Gastroesophageal sphincter (tissue), 4 donors: ENCODE data around the gene LSM4. TPM values are rescaled to one million over a fixed set of nuclear protein-coding genes. Genes with fewer than 3 reads are reported as not detected.

Experiments used
- ATAC-seq: fragments of 150-250 bp; one replicate; pipeline ENCODE4 v1.9.1; 2016; ENCODE audit warnings: mild to moderate bottlenecking, moderate library complexity
- H3K27ac ChIP-seq, 4 donors: fragments of 200-600 bp; sonication (generic) in 3 of 4; 1 replicate in 3 of 4; 2 replicates in 1 of 4; pipeline ENCODE4 v1.5.1; 2016 to 2019
- H3K27me3 ChIP-seq: fragments of 200-600 bp; sonication (generic); one replicate; pipeline ENCODE4 v1.5.1; 2019
- H3K36me3 ChIP-seq, 2 donors: fragments of 200-600 bp; sonication (generic); one replicate each; pipeline ENCODE4 v1.5.1; 2019; ENCODE audit warnings: control low read depth in 1 of 2
- H3K4me1 ChIP-seq, 3 donors: fragments of 200-600 bp; sonication (generic); 1 replicate in 2 of 3; 2 replicates in 1 of 3; pipeline ENCODE4 v1.5.1; 2016 to 2019; ENCODE audit warnings: control low read depth in 2 of 3
- H3K4me3 ChIP-seq, 2 donors: fragments of 200-600 bp; sonication (generic); one replicate each; pipeline ENCODE4 v1.5.1; 2019; ENCODE audit warnings: mild to moderate bottlenecking in 1 of 2, moderate library complexity in 1 of 2
- H3K9me3 ChIP-seq, 3 donors: fragments of 200-600 bp; sonication (generic); one replicate each; pipeline ENCODE4 v1.5.1; 2017 to 2019; ENCODE audit warnings: control low read depth in 2 of 3
- EP300 ChIP-seq: sonication (generic); formaldehyde crosslinking; IDR thresholded peaks from one replicate; pipeline ENCODE4 v1.6.1; 2017; ENCODE audit warnings: antibody characterized with exemption, mild to moderate bottlenecking
- POLR2A ChIP-seq, 2 donors: fragments of 450-650 bp; IDR thresholded peaks; one replicate each; pipeline ENCODE4 v1.6.1; 2017; ENCODE audit warnings: antibody characterized with exemption in 2 of 2, mild to moderate bottlenecking in 2 of 2, moderate library complexity in 1 of 2
- POLR2AphosphoS5 ChIP-seq: sonication (generic); formaldehyde crosslinking; IDR thresholded peaks from one replicate; pipeline ENCODE4 v1.6.1; 2017; ENCODE audit warnings: antibody characterized with exemption
- WGBS, 2 donors: methylation state at CpG; one replicate each; pipeline ENCODE4 v1.1.5; 2018; ENCODE audit warnings: low coverage in 1 of 2; 5-methylcytosine and 5-hydroxymethylcytosine counted together
- total RNA-seq, 4 donors: library from RNA; depleted of rRNA; stranded (reverse); fragments of >200 nt; gene quantifications; one replicate each; pipeline ENCODE4 v1.1.0, GENCODE V29; 2016
- TF ChIP-seq, protein P1 (sequence below), 4 experiments: fragments of 200-600 bp in 2 of 4; fragments of 450-650 bp in 2 of 4; sonication (generic) in 1 of 4; IDR thresholded peaks; one replicate each; pipeline ENCODE4 v1.5.1; 2017 to 2019; ENCODE audit warnings: antibody characterized with exemption in 4 of 4, mild to moderate bottlenecking in 2 of 4, moderate library complexity in 2 of 4

The LSM4 gene
- total RNA-seq, 4 donors from 2014 or later, result 81.2 to 116 (median 94.5) TPM

DNA sequence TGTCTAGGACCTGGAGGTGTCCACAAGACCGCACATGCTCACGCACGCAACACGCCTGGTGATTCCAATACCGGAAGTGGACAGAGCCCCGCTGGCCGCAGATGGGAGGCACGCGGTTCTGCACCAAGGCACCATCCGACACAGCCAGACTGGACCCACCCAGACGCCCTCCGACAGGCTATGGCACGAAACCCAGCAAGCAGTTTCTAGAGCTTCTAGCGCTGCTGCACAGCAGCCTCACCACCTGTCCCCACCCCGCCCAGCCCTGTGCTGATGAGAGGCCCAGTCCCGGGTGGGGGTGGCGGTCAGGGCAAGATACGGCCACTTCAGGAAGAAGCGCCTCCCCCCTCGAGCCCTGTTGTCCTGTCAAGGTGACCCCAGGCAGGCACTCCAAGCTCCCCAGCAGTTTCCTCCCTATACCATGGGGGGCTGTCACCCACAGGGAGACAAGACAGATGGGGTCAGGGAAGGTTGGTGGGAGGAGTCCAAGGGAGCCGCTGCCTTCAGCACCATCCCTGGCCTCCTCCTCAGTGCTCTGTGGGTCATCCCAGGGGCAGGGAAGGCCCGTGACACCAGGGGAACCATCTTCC is 11.3 kb downstream of the LSM4 start:
- WGBS, 2 donors, result 60% methylated on average over 1 of the region's 22 CpGs; no CpG with 5 or more reads in 1 of the 2 donors
- H3K4me3 ChIP-seq, result no peak overlapping the region
- no peak for ATAC-seq
- TF ChIP-seq POLR2A (IDR thresholded peaks at IDR 0.05) (no peak), EP300 (no peak), POLR2AphosphoS5 (no peak)
- TF ChIP-seq, protein P1, sequence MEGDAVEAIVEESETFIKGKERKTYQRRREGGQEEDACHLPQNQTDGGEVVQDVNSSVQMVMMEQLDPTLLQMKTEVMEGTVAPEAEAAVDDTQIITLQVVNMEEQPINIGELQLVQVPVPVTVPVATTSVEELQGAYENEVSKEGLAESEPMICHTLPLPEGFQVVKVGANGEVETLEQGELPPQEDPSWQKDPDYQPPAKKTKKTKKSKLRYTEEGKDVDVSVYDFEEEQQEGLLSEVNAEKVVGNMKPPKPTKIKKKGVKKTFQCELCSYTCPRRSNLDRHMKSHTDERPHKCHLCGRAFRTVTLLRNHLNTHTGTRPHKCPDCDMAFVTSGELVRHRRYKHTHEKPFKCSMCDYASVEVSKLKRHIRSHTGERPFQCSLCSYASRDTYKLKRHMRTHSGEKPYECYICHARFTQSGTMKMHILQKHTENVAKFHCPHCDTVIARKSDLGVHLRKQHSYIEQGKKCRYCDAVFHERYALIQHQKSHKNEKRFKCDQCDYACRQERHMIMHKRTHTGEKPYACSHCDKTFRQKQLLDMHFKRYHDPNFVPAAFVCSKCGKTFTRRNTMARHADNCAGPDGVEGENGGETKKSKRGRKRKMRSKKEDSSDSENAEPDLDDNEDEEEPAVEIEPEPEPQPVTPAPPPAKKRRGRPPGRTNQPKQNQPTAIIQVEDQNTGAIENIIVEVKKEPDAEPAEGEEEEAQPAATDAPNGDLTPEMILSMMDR (IDR thresholded peaks at IDR 0.05), result no peak
- peaks cover 0 to 22% (median 19%) of the 10 kb centered on the region in 3 donors for H3K4me1 ChIP-seq
- H3K27ac ChIP-seq, result no peak overlapping the region
- no peaks in the 10 kb centered on the region for H3K9me3 ChIP-seq
- peaks cover 0 to 78% of the 10 kb centered on the region in 2 donors for H3K36me3 ChIP-seq
- H3K27me3 ChIP-seq, result no peaks in the 10 kb centered on the region

DNA sequence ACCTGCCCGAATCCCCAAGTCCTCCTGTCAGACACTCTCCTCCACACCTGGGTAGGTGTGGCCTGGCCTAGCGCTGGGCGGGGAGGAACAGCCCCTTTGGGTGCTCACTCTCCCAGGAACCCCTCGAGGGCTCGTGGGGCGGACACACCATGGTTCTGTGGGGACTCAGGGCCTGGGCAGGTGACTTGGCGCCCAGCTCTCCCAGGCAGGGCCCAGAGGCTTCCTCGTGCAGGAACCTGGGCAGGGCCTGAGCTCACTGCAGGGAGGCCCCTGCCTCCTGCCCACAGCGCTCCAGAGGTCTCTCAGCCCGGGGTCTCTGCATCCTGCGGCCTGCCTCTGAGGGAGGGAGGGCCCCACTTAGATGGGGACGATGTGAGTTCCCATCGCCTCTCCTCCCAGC is 11.9 kb downstream of the LSM4 start:
- no peak overlapping the region for H3K4me3 ChIP-seq
- no peak for ATAC-seq
- H3K27ac ChIP-seq, result no peak overlapping the region
- WGBS, 2 donors, result no CpG with 5 or more reads among the region's 13 CpGs
- H3K27me3 ChIP-seq, result no peaks in the 10 kb centered on the region
- H3K4me1 ChIP-seq, result peaks cover 0 to 28% (median 26%) of the 10 kb centered on the region in 3 donors
- no peak for TF ChIP-seq POLR2A (IDR thresholded peaks at IDR 0.05)
- TF ChIP-seq EP300, result no peak
- TF ChIP-seq, protein P1 (IDR thresholded peaks at IDR 0.05), result no peak
- no peak for TF ChIP-seq POLR2AphosphoS5
- peaks cover 0 to 78% of the 10 kb centered on the region in 2 donors for H3K36me3 ChIP-seq
- H3K9me3 ChIP-seq, result no peaks in the 10 kb centered on the region

DNA sequence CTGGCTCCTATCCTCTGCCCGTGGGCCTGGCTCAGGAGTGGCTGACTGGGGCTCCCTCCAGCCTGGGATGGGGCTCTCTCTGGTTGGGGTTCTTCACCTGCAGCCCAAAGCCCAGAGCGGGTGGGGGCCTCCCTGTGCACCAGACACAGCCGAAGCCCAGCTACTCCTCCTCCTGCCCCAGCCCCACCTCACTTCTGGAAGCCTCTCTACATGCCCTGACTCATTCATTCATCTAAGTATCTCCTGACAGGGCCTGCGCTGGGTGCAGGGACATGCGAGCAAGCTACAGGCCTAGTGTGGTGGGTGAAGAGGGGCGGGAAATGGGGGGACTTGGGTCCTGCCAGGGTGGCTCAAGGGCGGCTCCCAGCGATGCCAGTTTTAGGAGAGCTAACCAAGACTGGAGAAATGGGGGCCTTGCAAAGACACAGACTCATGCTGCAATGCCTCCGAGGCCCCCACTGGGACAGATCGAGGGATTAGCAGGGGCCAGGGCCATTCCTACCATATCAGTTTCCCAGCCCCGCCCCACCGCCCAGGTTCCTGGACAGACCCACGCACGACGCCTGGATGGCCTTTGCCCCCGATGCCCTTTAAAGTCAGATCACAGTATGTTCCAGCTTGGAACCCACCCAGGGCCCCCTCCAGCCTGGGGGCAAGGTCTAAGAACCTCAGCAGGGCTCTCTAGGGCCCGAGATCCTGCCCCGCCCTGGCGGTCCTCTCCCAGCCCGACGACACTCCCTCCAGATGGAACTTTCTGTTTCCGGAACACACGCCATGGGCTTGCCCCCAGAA is 12.6 kb downstream of the LSM4 start:
- Histone ChIP-seq H3K4me3 (no peak overlapping the region), H3K4me1 (peaks cover 0 to 35% (median 32%) of the 10 kb centered on the region in 3 donors), H3K36me3 (peaks cover 0 to 72% of the 10 kb centered on the region in 2 donors), H3K27ac (no peak overlapping the region), H3K9me3 (no peaks in the 10 kb centered on the region), H3K27me3 (no peaks in the 10 kb centered on the region)
- no peak for TF ChIP-seq POLR2A (IDR thresholded peaks at IDR 0.05)
- no peak for TF ChIP-seq POLR2AphosphoS5
- no peak for TF ChIP-seq EP300
- TF ChIP-seq, protein P1 (IDR thresholded peaks at IDR 0.05), result no peak
- no peak for ATAC-seq
- WGBS, 2 donors, result 60 to 76% methylated on average over 1 to 5 of the region's 23 CpGs

DNA sequence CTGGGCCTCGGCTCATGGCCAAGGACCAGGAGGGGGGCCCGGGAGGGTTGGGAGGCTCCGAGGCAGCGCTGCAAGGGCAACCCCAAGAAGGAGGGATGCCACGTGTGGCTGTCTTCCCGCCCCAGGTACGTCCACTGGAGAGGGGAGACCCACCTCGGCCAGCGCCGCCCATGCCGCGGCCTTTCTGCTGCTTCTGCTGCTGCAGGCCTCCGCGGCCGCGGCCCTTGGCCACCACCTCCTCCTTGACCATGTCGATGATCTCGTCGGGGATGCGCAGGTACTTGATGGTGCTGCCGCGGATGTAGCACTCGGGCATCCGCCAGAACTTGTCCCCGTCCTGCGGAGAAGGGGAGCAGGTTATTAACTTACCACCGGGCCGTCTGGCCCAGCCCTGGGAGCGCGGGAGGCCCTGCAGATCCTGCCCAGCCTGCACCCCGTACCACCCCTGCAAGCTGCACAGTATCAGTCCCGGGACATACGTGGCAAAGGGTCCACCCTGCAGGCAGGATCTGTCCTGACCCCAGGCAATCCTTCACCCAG is 13.3 kb downstream of the LSM4 start:
- no peaks in the 10 kb centered on the region for H3K27me3 ChIP-seq
- H3K4me1 ChIP-seq, result peaks cover 0 to 42% (median 39%) of the 10 kb centered on the region in 3 donors
- ATAC-seq, result no peak
- H3K9me3 ChIP-seq, result no peaks in the 10 kb centered on the region
- peaks cover 0 to 69% of the 10 kb centered on the region in 2 donors for H3K36me3 ChIP-seq
- peak overlapping the region in 1 of 4 donors; percentile 99 for H3K27ac ChIP-seq
- no peak overlapping the region for H3K4me3 ChIP-seq
- WGBS, 2 donors, result 80 to 87% methylated on average over 1 to 6 of the region's 33 CpGs
- TF ChIP-seq POLR2AphosphoS5, result no peak
- no peak for TF ChIP-seq POLR2A (IDR thresholded peaks at IDR 0.05)
- no peak for TF ChIP-seq EP300
- TF ChIP-seq, protein P1 (IDR thresholded peaks at IDR 0.05), result no peak
